Lower lobe of right lung (tissue), 2 donors: ENCODE measurements around the gene CLEC4E. TPM values are rescaled to one million over a fixed set of nuclear protein-coding genes. Genes with fewer than 3 reads are reported as not detected.

Experiments
- ATAC-seq, 2 donors: fragments of 200-7000 bp; cut with Tn5 transposase; one replicate each; pipeline ENCODE4 v1.9.1; 2020 to 2022; ENCODE audit warnings: mild to moderate bottlenecking in 2 of 2, moderate library complexity in 2 of 2
- DNase-seq: peaks from one replicate; pipeline ENCODE4 v3.0.0-alpha.2; 2020
- H3K27ac ChIP-seq: fragments of 200-600 bp; one replicate; pipeline ENCODE4 v1.8.0; 2022
- H3K27me3 ChIP-seq: fragments of 200-600 bp; one replicate; pipeline ENCODE4 v1.8.0; 2022; ENCODE audit warnings: low read depth
- H3K36me3 ChIP-seq: fragments of 200-600 bp; one replicate; pipeline ENCODE4 v1.8.0; 2022; ENCODE audit warnings: mild to moderate bottlenecking
- H3K4me1 ChIP-seq: fragments of 200-600 bp; one replicate; pipeline ENCODE4 v1.8.0; 2022
- H3K4me3 ChIP-seq: fragments of 200-600 bp; one replicate; pipeline ENCODE4 v1.8.0; 2022; ENCODE audit warnings: mild to moderate bottlenecking
- H3K9me3 ChIP-seq: fragments of 200-600 bp; one replicate; pipeline ENCODE4 v1.8.0; 2022
- intact Hi-C: fragments of 100-400 bp; cut with DNase I; formaldehyde crosslinking; loops from one replicate; pipeline ENCODE4 v1.11.0; 2022
- total RNA-seq: library from RNA; stranded (reverse); fragmentation: NEBNext Ultra II Directional; extraction: Animal tissue kit (Norgen Biotek cat#: 25700); gene quantifications from one replicate; pipeline ENCODE4 v1.2.1, GENCODE V29; 2021
- TF ChIP-seq, protein P1 (sequence below): fragments of 200-600 bp; IDR thresholded peaks from one replicate; pipeline ENCODE4 v1.8.0; 2022; ENCODE audit warnings: antibody characterized with exemption, mild to moderate bottlenecking
- donor health status: DM: no; HTN: yes; CAD: no; lungs with severe emphysema.

CLEC4E gene
- total RNA-seq, 1 donor from 2014 or later, result 21.5 TPM

DNA sequence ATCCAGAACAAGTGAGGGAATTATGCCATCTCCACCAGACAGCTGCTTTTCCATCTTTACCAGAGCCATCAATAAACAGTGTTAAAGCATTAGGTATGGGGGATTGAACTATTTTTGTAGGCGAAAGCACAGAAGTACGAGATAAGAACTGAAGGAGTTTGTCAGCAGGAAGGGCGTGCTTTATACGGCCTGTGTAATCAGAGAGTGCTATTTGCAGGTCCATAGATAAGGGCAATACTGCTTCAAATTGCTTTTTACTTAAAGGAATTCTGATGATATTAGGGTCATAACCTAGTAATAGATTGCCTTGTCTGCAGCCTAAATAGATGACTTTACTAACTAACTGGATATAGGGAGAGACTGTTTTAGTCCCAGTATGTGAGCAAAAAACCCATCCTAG, 20.3 kb upstream of the CLEC4E start:
- intact Hi-C loops, result no loop called here

DNA sequence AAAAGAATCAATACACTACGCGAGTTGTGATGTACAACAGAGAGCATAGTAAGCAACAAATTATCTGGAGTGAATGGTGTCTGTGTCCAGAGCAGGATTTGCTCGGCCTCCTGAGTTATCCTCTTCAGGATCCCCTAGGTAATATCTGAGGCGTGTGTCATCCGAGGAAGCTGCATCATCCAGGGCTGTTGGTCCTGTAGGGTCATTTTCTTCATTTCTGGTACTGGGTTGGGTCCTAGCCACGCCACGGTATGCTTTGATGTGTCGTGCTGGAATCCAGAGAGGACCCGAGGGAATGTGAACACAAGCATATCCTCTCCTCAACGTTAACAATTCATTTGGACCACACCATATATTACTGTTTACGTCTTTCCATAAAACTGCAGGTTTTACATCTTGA, 19.0 kb upstream of the CLEC4E start:
- no peak for ATAC-seq
- no peaks in the 10 kb centered on the region for H3K36me3 ChIP-seq
- peaks cover 2% of the 10 kb centered on the region for H3K9me3 ChIP-seq
- H3K4me1 ChIP-seq, result no peaks in the 10 kb centered on the region
- no peak for DNase-seq
- no peak overlapping the region for H3K27ac ChIP-seq
- intact Hi-C loops, result no loop called here
- TF ChIP-seq, protein P1, sequence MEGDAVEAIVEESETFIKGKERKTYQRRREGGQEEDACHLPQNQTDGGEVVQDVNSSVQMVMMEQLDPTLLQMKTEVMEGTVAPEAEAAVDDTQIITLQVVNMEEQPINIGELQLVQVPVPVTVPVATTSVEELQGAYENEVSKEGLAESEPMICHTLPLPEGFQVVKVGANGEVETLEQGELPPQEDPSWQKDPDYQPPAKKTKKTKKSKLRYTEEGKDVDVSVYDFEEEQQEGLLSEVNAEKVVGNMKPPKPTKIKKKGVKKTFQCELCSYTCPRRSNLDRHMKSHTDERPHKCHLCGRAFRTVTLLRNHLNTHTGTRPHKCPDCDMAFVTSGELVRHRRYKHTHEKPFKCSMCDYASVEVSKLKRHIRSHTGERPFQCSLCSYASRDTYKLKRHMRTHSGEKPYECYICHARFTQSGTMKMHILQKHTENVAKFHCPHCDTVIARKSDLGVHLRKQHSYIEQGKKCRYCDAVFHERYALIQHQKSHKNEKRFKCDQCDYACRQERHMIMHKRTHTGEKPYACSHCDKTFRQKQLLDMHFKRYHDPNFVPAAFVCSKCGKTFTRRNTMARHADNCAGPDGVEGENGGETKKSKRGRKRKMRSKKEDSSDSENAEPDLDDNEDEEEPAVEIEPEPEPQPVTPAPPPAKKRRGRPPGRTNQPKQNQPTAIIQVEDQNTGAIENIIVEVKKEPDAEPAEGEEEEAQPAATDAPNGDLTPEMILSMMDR, result no peak
- H3K27me3 ChIP-seq, result no peaks in the 10 kb centered on the region
- H3K4me3 ChIP-seq, result no peak overlapping the region

More for the DNA sequence above, 20.3 kb upstream of the CLEC4E start:
- Histone ChIP-seq H3K27ac (no peak overlapping the region), H3K27me3 (no peaks in the 10 kb centered on the region), H3K4me3 (no peak overlapping the region), H3K36me3 (no peaks in the 10 kb centered on the region), H3K9me3 (peaks cover 2% of the 10 kb centered on the region), H3K4me1 (no peaks in the 10 kb centered on the region)
- DNase-seq, result no peak
- TF ChIP-seq, protein P1, result no peak
- no peak for ATAC-seq

DNA sequence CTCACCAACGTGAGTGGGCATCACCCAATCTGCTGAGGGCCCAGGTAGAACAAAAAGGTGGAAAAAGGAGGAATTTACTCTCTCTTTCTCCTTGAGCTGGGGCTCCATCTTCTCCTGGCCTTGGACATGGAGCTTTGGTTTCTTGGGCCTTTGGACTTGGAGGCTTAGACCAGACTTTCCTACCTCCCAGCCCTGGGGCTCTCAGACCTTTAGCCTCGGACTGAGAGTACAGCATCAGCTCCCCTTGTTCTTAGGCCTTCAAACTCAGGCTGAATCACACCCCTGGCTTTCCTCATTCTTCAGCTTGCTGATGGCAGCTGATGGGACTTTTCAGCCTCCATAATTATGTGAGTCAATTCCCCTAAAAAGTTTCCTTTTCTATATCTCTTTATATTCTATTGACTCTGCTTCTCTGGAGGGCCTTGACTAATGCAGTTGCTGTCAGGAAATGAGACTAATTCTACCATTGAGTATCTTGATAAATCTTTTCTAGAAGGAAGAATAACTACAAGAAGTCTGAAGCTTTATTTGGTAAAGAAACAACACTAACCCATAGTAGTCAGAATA, 15.9 kb upstream of the CLEC4E start:
- intact Hi-C loops, result no loop called here
- Histone ChIP-seq H3K9me3 (no peaks in the 10 kb centered on the region), H3K4me3 (no peak overlapping the region), H3K4me1 (no peaks in the 10 kb centered on the region), H3K27ac (no peak overlapping the region), H3K36me3 (no peaks in the 10 kb centered on the region), H3K27me3 (no peaks in the 10 kb centered on the region)
- DNase-seq (no peak), ATAC-seq (no peak)
- TF ChIP-seq, protein P1, result no peak

DNA sequence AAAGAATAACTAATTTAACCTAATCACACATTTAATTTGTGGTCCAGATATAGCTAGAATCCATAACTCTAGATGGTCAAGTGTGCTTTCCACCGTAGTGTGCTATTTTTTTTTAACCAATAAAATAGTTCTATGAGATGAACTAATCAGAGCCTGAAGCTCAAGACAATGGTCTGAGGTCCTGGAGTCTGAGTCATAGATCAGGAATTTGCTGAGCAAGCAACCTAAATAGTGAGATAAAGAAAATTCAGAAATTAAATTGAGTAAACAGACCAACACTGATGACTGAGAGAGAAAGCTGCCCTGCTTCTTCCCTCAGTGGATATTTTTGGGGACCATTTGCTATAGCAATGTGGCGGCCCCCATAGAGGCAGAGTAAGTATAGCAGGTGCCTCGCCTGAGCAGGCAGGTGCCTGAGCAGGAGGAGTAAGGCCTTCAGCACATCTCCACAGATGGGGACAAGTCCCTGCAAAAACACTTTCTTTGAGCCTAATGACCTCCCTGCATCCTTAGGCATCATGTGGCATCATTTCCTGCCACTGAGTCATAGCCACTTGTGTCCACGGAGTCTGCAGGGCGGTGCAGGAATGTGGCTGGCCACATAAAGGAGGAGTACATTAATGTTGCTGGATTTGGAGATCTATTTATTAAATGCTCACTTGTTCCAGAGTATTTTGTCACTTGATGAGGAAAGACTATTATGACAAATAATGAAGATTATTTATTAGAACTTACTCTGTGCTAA, 13.9 kb upstream of the CLEC4E start:
- ATAC-seq, result no peak
- no peaks in the 10 kb centered on the region for H3K4me1 ChIP-seq
- TF ChIP-seq, protein P1, result no peak
- no peaks in the 10 kb centered on the region for H3K9me3 ChIP-seq
- H3K27ac ChIP-seq, result no peak overlapping the region
- no peaks in the 10 kb centered on the region for H3K27me3 ChIP-seq
- no peak overlapping the region for H3K4me3 ChIP-seq
- no peaks in the 10 kb centered on the region for H3K36me3 ChIP-seq
- DNase-seq, result no peak
- intact Hi-C loops, result no loop called here

DNA sequence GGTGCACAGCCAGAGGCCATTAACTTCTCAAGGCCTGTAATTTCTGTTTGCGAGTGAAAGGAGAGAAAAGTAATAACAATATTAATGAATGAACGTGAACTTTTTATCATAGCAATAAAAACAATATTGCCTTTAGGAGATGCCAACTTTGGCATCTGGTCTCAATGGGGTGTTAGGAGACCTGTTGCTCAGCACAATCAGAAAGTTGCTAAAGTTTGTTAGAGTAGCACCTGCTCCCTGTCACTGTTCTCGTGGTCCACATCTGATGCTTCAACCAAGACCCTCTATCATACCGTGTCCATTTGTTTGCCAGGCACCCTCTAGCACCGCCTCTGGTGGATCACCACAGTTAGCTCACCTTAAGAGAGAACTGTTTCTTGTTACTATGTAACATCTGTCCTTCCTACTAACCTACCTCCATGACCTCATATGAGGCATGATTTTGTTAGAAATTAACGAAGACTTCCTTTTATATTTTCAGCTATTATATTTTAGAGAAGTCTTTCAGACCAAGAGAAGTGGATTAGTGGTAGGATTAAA, 12.5 kb upstream of the CLEC4E start:
- intact Hi-C loops, result no loop called here
- H3K27ac ChIP-seq, result no peak overlapping the region
- H3K27me3 ChIP-seq, result no peaks in the 10 kb centered on the region
- TF ChIP-seq, protein P1, result no peak
- H3K4me3 ChIP-seq, result no peak overlapping the region
- H3K9me3 ChIP-seq, result no peaks in the 10 kb centered on the region
- no peak for ATAC-seq
- H3K36me3 ChIP-seq, result no peaks in the 10 kb centered on the region
- no peak for DNase-seq
- no peaks in the 10 kb centered on the region for H3K4me1 ChIP-seq
